HG03520 (cell line): ENCODE measurements around the gene KCNQ1OT1.

Source experiments
- ATAC-seq: cut with Tn5 transposase; IDR thresholded peaks from one replicate; pipeline ENCODE4 v1.9.1; 2021; ENCODE audit warnings: mild to moderate bottlenecking, moderate library complexity; ENCODE audit not compliant: unreplicated experiment

The KCNQ1OT1 gene

DNA sequence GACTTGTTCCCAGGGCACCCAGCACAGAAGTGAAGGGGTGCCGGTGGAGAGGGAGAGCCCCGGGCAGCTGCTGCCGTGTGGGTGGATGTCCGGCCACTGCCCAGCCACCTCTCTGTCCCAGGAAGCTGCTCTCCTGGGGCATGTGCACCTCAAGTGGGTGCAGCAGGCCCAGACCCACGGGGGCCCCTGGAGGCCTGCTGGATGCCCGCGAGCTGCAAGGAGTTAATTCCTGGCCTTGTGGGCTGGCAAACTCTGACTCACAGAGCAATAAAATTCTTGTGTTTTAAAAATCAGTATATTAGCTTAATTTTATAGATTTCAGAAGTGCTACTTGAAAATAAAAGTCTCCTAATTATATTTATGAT is 37.4 kb upstream of the KCNQ1OT1 start:
- no peak for ATAC-seq

GRCh38 chr11:2736577-2737225 is 36.9 kb upstream of the KCNQ1OT1 start:
- ATAC-seq, result no peak

- ATAC-seq, result no peak
These were observed 35.3 kb upstream of the KCNQ1OT1 start for GRCh38 chr11:2735053-2735589.

DNA sequence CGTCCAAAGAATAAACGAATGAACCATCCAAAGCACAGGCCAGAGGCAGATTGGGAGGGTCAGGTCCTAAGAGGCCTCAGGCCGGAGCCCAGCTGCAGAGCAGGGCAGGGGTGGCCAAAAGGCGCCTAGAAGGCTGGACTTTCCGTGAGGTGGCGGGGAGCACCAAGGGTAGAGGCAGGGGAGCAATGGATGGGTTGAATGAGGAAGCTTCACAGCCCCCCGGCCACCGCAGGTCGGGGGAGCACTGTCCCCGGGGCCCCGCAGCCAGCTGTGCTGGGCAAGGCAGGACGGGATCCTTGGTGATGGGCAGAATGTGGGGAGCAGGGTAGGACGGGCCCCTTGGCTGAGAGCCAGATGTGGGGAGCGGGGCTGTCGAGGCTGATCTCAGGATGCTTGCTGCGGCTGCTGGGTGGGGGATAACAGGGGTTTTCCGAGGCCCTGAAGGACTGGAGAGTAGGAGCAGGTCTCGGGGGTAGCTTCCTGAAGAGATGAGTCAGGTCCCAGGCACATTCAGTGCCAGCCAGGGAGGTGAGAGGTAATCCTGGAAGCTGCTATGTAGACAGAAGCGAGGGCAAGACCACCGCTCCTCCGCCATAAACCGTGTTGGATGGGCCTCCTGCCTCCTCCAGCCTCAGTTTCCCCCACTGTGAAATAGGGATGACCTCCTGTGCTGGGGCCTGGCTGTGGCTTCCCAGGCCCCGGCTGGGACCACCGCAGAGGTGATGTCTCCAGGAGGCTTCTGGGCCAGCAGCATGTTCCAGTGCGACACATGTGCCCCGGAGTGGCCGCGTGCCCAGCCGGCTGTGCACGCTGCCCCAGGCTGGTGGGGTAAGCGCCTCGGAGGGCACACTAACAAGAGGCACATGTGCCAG is 34.6 kb upstream of the KCNQ1OT1 start:
- ATAC-seq, result no peak

- ATAC-seq, result no peak
These were observed 33.3 kb upstream of the KCNQ1OT1 start for GRCh38 chr11:2732940-2733628.

DNA sequence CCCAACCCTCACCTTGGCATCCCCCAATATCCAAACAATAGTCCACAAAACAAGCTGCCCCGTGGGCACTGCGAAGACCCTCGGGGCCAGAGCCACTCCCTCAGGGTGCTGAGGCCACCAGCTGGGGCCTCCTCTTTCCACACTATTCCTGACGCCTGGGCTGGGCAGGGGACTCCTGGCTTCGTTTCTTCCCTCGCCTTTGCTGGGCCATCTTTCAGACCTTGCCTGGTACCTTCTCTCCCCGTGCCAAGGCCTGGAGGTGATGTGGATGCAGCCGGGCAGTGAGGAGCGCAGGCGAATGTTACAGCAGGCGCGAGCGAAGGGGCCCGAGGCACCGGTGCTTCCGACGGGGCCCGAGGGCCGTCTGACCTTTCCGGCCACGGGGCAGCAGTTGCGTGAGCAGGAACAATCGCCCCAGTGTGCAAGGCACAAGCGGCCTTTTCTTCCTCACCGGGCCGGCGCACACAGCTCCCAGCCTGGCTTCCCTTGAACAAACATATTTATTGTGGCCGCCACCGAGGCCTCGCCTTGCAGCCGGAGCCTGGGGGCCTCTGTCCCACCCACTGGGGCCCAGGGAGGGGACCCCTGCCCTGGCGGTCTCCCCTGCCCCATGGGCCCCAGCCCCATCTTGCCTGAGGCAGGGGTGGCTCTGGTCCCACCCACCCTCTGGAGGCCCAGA is 32.6 kb upstream of the KCNQ1OT1 start:
- no peak for ATAC-seq

DNA sequence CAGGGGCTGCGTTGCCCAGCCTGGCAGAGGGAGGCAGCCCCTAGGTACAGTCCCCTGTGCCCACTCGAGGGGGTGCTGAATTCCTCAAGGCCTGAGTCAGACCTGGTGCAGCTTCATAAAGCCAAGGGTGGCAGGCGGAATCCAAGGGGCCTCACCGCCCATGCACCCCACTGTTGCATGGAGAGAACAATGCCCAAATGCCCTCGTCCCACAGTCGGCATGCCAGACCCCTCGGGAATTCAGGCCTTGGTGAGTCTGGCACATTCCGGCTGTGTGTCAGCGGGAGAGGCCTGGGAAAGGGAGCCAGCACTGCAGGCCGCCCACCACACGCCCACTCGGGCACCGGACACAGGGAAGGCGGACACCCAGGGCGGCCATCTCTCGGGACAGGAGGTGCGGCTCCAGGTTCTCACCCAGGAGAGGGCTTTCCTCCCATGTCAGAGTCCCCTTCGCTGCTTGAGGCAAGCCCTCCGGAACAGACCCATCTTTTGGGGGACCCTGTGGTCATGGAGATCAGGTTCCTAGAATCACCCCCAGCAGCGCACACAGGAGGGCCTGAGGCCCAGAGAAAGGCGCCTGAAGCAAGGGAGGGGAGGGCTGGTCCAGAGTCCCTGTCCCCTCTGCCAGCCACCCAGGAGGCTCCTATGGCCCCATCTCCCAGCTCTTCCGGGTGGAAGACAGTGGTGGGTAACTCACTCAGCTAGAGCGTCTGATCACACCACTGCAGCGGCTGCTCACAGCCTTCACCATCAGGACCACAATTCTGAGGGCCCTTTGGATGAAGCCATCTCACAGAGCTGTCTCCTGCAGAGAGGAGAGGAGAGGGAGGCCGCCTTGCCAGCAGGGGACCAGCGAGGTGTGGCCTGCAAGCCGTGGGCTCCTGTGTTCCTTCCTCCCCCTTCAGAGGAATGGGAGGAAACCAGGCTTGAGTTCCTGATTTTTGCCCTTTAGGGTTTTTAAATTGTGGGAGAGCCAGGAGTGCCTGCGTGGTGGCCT is 31.6 kb upstream of the KCNQ1OT1 start:
- no peak for ATAC-seq

DNA sequence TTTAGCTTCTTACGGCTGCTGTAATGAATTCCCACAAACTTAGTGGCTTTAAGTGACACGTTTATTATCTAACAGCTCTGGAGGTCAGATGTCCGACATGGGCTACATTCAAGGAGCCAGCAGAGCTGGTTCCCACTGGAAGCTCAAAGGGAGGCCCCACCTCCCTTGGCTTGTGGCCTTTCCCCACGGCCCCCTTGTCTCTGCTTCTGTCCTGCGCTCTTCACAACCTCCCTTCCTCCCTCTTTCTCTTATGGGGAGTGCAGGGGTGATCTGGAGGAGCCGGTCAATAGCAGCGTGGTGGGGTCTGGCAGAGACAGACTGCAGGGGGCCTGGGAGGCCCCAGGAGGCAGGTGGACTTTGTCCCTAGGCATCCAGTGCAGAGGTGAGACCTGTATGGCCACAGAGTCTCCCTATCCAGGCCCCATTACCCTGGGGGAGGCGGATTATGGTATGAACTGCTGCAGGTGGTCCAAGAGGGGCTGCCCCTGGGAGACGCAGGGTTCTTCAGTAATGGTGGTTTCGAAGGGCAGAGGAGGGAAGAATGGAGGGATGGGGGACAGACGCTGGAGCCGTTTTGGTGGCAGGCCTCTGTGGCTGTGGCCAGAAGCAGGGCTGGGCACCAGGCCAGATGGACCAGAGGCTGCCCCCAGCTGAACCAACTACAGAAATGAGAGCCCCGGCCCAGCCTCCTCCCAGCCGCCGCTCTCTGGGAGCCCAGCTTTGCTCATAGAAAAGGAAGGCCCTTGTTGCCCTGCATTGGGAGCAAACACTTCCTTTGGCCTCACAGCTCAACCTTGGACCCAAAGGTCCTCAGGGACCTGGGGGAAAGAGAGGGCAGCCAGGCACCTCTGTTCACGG is 30.7 kb upstream of the KCNQ1OT1 start:
- no peak for ATAC-seq

- ATAC-seq, result no peak
These were observed 30.0 kb upstream of the KCNQ1OT1 start for GRCh38 chr11:2729841-2730240.

- ATAC-seq, result no peak
These were observed 29.0 kb upstream of the KCNQ1OT1 start for GRCh38 chr11:2728663-2729332.

GRCh38 chr11:2728128-2728662 is 28.4 kb upstream of the KCNQ1OT1 start:
- no peak for ATAC-seq

DNA sequence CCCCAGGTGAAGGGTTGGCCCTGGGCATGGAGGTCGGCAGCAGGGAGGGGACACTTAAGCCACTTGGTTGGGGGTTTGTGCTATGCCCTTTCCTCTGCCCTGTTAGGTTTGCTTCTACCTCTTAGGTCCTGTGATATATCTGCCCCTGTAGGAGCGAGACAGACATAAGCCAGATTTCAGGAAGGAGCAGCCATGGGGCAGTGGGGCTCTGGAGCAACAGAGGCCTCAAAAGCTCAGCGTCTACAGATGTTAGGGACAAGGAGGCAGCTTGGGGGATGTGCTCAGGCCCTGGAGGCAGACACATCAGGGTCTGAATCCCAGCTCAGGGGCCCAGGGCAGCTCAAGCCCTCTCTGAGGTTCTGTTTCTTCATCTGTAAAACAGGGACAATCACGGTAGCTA is 27.2 kb upstream of the KCNQ1OT1 start:
- no peak for ATAC-seq

DNA sequence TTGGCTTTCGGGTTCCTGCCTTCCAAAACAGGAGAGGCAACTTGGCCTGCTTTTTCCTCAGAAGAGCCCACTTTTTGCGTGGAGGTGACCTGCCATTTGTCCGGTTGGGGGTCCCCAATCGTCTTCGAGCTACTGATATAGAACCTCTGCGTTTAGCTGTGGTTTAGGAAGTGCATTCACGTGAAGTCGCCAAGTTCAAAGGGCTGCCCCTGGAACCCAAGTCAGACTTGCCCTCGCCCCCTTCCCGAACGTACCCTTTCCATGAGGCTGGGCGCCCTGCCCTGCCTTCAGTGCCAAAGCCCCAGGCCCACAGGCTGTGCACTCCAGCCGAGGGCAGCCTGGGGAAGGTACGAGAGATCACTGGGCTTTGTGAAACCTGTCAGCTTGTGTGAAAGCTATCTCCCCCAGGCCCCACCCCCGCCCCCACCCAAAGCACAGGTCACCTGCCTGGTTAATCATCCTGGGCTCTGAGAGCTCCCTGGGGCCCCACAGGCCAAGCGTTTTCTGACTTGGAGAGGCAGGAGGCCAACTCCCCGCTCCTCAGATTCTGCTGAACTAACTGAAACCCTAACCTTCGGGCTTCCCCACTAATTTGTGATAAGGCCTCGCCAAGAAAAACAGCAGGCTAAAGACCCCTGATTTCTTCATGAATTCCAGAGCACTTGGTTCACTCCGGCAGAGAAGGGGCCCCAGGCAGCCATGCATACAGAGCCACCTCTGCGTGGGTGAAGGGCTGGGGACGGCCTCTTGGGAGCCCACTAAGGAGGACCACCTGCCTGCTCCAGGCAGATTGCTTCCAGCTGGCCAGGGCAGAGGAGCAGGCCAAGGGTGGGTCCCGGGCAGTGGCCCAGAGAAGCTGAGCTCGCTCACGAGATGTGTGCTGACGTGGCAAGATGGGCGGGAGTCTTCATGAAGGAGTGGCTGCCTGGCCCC is 25.8 kb upstream of the KCNQ1OT1 start:
- no peak for ATAC-seq

DNA sequence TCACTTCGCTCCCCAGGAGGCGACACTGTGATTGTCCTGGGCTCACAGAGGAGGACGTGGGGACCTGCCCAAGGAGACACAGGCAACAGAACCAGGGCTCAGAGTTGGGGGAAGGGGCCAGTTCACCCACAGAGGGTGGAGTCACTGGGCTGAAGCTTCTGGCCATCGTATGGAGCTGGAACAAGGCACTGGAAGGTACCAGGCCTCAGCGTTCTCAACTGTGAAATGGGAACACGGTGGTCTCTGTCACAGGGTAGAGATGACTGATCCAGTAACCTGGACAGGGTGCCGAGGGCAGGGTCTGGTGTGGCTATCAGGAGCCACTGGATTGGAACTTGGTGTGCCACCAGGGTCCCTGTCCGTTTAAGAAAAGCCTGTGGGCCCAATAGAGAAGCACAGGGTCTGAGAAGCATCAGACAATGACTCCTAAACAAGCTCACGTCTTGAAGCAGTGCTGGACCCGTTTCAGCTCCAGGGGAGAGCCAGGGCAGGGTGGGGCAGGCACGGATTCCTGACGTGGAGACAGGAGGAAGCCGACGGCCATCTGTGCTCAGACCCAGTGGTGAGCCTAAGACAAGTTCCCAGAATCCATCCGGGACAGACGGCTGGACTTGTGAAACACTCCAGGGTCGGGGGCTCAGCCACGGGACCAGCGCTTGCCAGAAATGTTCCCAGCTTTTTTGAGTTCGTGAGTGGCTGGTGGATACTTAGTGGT is 25.0 kb upstream of the KCNQ1OT1 start:
- no peak for ATAC-seq

- ATAC-seq, result no peak
These were observed 24.3 kb upstream of the KCNQ1OT1 start for GRCh38 chr11:2724104-2724503.

- no peak for ATAC-seq
These were observed 23.2 kb upstream of the KCNQ1OT1 start for GRCh38 chr11:2722955-2723354.
